Stimulated activated CD8-positive, alpha-beta memory T cell treated with anti-CD3 and anti-CD28 coated beads, Interleukin-12 subunit alpha, Interleukin-12 subunit beta, amount 100 ng/mL, for 24 hours (primary cell): ENCODE results near the gene ACER2.
"Not testable (repeated sequence)": the region's sequence is repeated elsewhere in the genome, so short reads cannot be mapped to it uniquely, and the experiment has no call there.

Source experiments
- DNase-seq: peaks from one replicate; pipeline ENCODE4 v3.0.0-alpha.2; 2020; ENCODE audit errors: extremely low read depth

ACER2 gene

GRCh38 chr9:19409401-19410194 lies 789 bp downstream of the ACER2 start:
- no peak for DNase-seq

- DNase-seq: no peak
Measured at GRCh38 chr9:19410195-19410503, 1.3 kb downstream of the ACER2 start.

GRCh38 chr9:19410594-19410993 lies 1.8 kb downstream of the ACER2 start:
- DNase-seq: no peak

GRCh38 chr9:19411316-19411715 lies 2.5 kb downstream of the ACER2 start:
- no peak for DNase-seq

- not testable (repeated sequence) for DNase-seq
Measured at GRCh38 chr9:19413456-19413855, 4.6 kb downstream of the ACER2 start.

GRCh38 chr9:19416143-19416542 lies 7.3 kb downstream of the ACER2 start:
- DNase-seq: no peak

- DNase-seq: no peak
Measured at GRCh38 chr9:19420877-19421276, 12.1 kb downstream of the ACER2 start.

- no peak for DNase-seq
Measured at GRCh38 chr9:19423163-19423562, 14.4 kb downstream of the ACER2 start.

- DNase-seq: no peak
Measured at GRCh38 chr9:19424176-19424779, 15.5 kb downstream of the ACER2 start.

- DNase-seq: no peak
Measured at GRCh38 chr9:19429595-19429994, 20.8 kb downstream of the ACER2 start.

GRCh38 chr9:19430201-19430760 lies 21.5 kb downstream of the ACER2 start:
- no peak for DNase-seq

GRCh38 chr9:19431361-19432171 lies 22.8 kb downstream of the ACER2 start:
- no peak for DNase-seq

GRCh38 chr9:19432473-19432872 lies 23.7 kb downstream of the ACER2 start:
- no peak for DNase-seq

GRCh38 chr9:19433729-19434128 lies 24.9 kb downstream of the ACER2 start:
- not testable (repeated sequence) for DNase-seq

- DNase-seq: no peak
Measured at GRCh38 chr9:19440376-19440775, 31.6 kb downstream of the ACER2 start.

GRCh38 chr9:19440823-19441580 lies 32.2 kb downstream of the ACER2 start:
- no peak for DNase-seq

GRCh38 chr9:19441730-19442129 lies 32.9 kb downstream of the ACER2 start:
- no peak for DNase-seq

- DNase-seq: no peak
Measured at GRCh38 chr9:19442240-19442639, 33.4 kb downstream of the ACER2 start.

- no peak for DNase-seq
Measured at GRCh38 chr9:19445452-19445851, 36.6 kb downstream of the ACER2 start.

- DNase-seq: no peak
Measured at GRCh38 chr9:19446361-19446861, 37.6 kb downstream of the ACER2 start.

GRCh38 chr9:19451240-19452087 lies 42.7 kb downstream of the ACER2 start:
- DNase-seq: no peak
